Endothelial cell of umbilical vein (primary cell): ENCODE results near the gene MYH9.

ENCODE experiments used
- POLR2A ChIP-seq: IDR thresholded peaks from 2 replicates; pipeline ENCODE4 v1.6.1; 2012; ENCODE audit warnings: low read depth, mild to moderate bottlenecking, control low read depth, low read length
- POLR2AphosphoS5 ChIP-seq: IDR thresholded peaks from 2 replicates; pipeline ENCODE4 v1.6.1; 2012; ENCODE audit warnings: low read depth, mild to moderate bottlenecking, control low read depth, low read length, moderate library complexity; ENCODE audit not compliant: insufficient read depth
- TF ChIP-seq, protein P1 (sequence below), 2 donors: IDR thresholded peaks; 1 replicate in 1 of 2; 2 replicates in 1 of 2; pipeline ENCODE4 v1.5.1; 2011; ENCODE audit warnings: low read length in 2 of 2, mild to moderate bottlenecking in 2 of 2, moderate library complexity in 2 of 2, control low read depth in 1 of 2, inconsistent platforms in 1 of 2, low read depth in 1 of 2; ENCODE audit not compliant: insufficient read depth in 1 of 2; ENCODE audit errors: extremely low read depth in 1 of 2

DNA sequence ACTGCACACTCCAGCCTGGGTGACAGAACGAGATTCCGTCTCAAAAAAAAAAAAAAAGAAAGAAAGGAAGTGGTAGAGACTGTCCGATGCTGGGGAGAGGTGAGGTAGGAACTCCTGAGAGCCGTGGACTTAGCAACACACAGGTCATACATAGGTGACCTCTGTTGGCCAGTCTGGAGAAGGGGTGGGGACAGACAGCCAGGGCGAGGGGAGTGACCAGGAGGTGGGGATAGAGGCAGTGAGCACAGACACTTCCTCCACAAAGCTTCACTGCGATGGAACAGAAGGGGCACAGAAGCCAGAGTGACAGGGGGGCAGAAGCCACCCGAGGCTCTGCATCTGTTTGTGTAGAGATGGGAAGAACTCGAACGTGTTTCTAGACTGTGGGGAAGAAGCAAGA, 47.1 kb downstream of the MYH9 start:
- TF ChIP-seq, protein P1, sequence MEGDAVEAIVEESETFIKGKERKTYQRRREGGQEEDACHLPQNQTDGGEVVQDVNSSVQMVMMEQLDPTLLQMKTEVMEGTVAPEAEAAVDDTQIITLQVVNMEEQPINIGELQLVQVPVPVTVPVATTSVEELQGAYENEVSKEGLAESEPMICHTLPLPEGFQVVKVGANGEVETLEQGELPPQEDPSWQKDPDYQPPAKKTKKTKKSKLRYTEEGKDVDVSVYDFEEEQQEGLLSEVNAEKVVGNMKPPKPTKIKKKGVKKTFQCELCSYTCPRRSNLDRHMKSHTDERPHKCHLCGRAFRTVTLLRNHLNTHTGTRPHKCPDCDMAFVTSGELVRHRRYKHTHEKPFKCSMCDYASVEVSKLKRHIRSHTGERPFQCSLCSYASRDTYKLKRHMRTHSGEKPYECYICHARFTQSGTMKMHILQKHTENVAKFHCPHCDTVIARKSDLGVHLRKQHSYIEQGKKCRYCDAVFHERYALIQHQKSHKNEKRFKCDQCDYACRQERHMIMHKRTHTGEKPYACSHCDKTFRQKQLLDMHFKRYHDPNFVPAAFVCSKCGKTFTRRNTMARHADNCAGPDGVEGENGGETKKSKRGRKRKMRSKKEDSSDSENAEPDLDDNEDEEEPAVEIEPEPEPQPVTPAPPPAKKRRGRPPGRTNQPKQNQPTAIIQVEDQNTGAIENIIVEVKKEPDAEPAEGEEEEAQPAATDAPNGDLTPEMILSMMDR (IDR thresholded peaks at IDR 0.05; ENCODE audit: extremely low read depth in 1 of 2, insufficient read depth in 1 of 2, low read depth in 1 of 2, low read length in 2 of 2), result no peak
- TF ChIP-seq POLR2A (no peak), POLR2AphosphoS5 (no peak)
